22Rv1 (cell line): ENCODE results near the gene C1QA.
A peak's percentile ranks its signal among the peaks of the same experiment; 100 is the strongest.

ENCODE experiments used
- H3K27ac ChIP-seq: fragments of 450-650 bp; 2 replicates; pipeline ENCODE4 v1.5.1; 2017
- ZFX ChIP-seq: fragments of 450-650 bp; IDR thresholded peaks from 2 replicates; pipeline ENCODE4 v1.6.1; 2017; ENCODE audit warnings: antibody characterized with exemption, borderline replicate concordance
- TF ChIP-seq, protein P1 (sequence below): fragments of 450-650 bp; IDR thresholded peaks from 2 replicates; pipeline ENCODE4 v1.5.1; 2017; ENCODE audit warnings: mild to moderate bottlenecking

C1QA gene

DNA sequence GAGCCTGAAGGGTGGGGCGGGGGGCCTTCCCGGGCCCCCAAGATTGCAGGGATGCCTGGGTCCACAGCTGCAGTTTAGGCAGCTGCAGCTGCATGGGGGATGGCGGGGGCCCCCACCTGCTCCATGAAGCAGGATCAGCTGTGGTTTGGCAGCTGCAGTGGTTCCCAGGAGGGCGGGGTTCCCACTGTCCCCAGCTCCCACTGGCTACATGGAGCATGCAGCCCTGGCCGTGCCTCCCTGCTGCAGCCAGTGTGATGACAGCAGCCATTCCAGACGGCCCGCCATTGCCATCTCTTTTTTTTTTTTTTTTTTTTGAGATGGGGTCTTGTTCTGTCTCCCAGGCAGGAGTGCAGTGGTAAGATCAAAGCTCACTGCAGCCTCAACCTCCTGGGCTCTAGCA lies 992 bp upstream of the C1QA start:
- TF ChIP-seq ZFX, result no peak
- TF ChIP-seq, protein P1, sequence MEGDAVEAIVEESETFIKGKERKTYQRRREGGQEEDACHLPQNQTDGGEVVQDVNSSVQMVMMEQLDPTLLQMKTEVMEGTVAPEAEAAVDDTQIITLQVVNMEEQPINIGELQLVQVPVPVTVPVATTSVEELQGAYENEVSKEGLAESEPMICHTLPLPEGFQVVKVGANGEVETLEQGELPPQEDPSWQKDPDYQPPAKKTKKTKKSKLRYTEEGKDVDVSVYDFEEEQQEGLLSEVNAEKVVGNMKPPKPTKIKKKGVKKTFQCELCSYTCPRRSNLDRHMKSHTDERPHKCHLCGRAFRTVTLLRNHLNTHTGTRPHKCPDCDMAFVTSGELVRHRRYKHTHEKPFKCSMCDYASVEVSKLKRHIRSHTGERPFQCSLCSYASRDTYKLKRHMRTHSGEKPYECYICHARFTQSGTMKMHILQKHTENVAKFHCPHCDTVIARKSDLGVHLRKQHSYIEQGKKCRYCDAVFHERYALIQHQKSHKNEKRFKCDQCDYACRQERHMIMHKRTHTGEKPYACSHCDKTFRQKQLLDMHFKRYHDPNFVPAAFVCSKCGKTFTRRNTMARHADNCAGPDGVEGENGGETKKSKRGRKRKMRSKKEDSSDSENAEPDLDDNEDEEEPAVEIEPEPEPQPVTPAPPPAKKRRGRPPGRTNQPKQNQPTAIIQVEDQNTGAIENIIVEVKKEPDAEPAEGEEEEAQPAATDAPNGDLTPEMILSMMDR, result no peak
- H3K27ac ChIP-seq, result no peak overlapping the region

DNA sequence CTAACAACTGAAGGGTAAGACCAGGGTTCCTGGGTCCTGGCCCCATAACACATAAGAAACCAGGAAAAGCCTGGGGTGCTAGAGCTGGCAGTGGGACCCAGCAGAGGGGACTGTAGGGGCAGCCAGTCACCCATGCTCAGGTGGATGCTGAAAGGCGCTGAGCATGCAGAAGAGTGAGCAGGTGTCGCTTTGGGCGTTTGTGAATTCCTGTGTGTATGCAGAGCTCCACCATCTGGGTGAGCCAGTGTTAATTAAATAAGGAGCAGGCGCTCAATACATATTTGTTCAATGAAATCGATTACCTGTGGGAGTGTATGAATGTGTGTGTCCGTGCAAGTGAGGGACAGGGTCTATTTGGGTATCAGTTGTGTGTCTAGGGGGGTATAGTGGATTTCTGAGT lies 499 bp downstream of the C1QA start:
- no peak overlapping the region for H3K27ac ChIP-seq
- TF ChIP-seq, protein P1, result 0 out of 2 replicates have a peak, but pooled peaks have one; percentile 9
- TF ChIP-seq ZFX, result no peak

DNA sequence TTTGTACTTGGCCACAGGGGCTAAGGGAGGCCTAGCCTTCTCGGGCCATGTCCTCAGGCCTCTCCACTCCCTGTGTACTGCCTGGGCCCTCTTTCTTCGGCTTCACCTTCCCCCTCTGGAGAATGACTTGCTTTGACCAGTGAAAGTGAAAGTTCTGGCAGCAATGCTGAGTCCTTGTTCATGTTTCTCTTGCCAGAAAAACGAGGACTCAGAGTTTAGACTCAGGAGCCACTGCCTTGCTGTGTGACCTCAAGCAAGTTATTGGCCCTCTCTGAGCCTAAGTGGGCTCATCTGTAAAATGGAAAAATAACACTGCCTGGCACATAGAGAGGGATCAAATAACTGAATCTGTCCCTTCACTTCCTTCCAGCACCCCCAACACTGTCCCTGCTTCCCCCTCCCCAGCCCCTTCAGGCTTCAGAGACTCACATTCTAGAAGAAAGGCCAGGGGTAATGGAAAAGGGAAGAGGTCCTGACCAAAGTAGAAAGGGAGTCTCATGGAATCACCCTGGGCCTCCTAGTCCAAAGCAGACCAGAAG lies 1.5 kb downstream of the C1QA start:
- no peak overlapping the region for H3K27ac ChIP-seq
- TF ChIP-seq, protein P1, result no peak
- no peak for TF ChIP-seq ZFX

DNA sequence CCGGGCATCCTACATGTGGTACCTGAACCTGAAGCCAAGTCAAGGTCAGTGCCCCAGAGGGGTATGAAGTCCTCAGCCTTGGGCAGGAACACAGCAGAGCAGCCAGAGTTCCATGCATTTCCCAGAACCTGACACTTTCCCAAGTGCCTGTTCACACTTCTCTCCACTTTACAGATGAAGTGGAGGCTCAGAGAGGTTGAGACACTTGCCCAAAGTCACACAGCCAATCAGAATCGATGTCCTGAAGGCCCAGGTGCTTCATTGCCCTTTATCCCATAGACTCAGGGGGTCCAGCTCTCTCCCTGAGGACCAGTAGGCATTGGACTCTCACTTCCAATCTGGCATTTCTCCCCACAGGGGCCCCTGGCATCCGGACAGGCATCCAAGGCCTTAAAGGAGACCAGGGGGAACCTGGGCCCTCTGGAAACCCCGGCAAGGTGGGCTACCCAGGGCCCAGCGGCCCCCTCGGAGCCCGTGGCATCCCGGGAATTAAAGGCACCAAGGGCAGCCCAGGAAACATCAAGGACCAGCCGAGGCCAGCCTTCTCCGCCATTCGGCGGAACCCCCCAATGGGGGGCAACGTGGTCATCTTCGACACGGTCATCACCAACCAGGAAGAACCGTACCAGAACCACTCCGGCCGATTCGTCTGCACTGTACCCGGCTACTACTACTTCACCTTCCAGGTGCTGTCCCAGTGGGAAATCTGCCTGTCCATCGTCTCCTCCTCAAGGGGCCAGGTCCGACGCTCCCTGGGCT lies 2.2 kb downstream of the C1QA start:
- TF ChIP-seq ZFX, result no peak
- TF ChIP-seq, protein P1, result no peak
- H3K27ac ChIP-seq, result no peak overlapping the region

DNA sequence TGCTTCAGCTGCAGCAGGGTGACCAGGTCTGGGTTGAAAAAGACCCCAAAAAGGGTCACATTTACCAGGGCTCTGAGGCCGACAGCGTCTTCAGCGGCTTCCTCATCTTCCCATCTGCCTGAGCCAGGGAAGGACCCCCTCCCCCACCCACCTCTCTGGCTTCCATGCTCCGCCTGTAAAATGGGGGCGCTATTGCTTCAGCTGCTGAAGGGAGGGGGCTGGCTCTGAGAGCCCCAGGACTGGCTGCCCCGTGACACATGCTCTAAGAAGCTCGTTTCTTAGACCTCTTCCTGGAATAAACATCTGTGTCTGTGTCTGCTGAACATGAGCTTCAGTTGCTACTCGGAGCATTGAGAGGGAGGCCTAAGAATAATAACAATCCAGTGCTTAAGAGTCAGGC lies 2.9 kb downstream of the C1QA start:
- no peak for TF ChIP-seq ZFX
- TF ChIP-seq, protein P1, result no peak
- no peak overlapping the region for H3K27ac ChIP-seq

DNA sequence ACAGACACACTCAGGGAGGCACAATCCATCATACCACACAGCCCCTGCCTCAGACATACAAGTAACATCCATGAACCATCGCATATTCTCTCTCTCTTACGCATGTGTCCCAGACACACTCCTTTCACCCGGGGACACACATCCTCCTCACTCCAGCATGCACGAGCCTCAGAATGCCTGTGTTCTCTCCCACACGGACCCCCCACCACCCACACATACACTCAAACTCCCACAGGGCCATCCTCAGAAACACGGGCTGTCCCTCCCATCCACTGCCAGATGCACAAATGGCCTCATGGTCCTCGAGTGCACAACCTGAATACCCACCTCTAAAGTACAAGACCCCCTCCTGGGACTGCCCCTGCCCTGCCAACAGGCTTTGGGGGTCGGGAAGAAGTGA lies 4.8 kb downstream of the C1QA start:
- TF ChIP-seq ZFX, result no peak
- TF ChIP-seq, protein P1, result no peak
- no peak overlapping the region for H3K27ac ChIP-seq

DNA sequence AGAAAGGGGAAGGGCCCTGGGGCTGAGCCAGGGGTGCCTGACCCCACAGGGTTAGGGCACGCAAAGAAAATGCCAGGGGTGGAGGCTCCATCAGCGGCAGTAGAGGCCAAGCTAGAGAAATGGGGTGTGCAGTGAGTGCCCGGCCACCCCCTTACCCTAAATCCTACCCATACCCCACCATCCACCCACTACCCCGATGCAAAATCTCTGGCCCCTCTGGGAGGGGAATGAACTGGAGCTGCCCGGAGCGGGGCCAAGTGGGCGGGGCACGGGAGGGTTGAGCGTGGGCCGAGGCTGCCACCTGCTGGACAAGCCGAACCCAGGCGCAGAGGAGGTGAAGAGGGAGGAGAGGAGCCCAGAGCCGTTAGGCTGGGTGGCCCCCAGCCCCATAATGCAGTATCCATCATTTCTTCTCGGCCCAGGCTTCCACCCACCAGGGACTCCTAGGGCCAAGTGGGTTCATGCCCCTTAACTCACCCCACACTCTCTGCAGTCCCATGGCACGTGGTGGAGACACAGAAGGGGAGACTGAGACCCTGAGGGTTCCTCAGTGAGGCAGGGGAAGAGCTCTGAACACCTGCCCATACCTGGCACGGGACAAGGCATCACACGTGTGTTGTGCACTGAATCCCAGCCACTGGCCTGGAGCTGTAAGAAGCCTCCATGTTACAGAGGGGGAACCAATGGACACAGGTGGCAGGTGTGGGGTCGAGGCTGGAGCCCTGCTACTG lies 5.6 kb downstream of the C1QA start:
- H3K27ac ChIP-seq, result no peak overlapping the region
- TF ChIP-seq, protein P1, result peak; percentile 92
- TF ChIP-seq ZFX, result no peak
